Natural killer cell (primary cell): ENCODE data around the gene PIK3R5. TPM values are rescaled to one million over a fixed set of nuclear protein-coding genes. Genes with fewer than 3 reads are reported as not detected.

ENCODE experiments used
- ATAC-seq, 3 donors: fragments of 150-1000 bp in 2 of 3; fragments of 200-7000 bp in 1 of 3; cut with Tn5 transposase; 1 replicate in 1 of 3; 2 replicates in 2 of 3; pipeline ENCODE4 v1.10.0; 2021; ENCODE audit warnings: mild to moderate bottlenecking in 2 of 3, moderate library complexity in 2 of 3
- DNase-seq, 2 donors: peaks; one replicate each; pipeline versions ENCODE4 v3.0.0 to v3.0.0-alpha.2; 2013 to 2021; ENCODE audit warnings: mixed read lengths in 1 of 2
- H3K27ac ChIP-seq: one replicate; pipeline ENCODE4 v1.5.1; 2013; ENCODE audit warnings: mild to moderate bottlenecking, low read length
- H3K27me3 ChIP-seq: one replicate; pipeline ENCODE4 v1.6.1; 2013; ENCODE audit warnings: low read length; ENCODE audit not compliant: control insufficient read depth, insufficient read depth
- H3K36me3 ChIP-seq: one replicate; pipeline ENCODE4 v1.6.1; 2013; ENCODE audit warnings: low read length; ENCODE audit not compliant: control insufficient read depth, insufficient read depth
- H3K4me1 ChIP-seq: one replicate; pipeline ENCODE4 v1.6.1; 2013; ENCODE audit warnings: low read length; ENCODE audit not compliant: control insufficient read depth, insufficient read depth
- H3K4me3 ChIP-seq: one replicate; pipeline ENCODE4 v1.5.1; 2013; ENCODE audit warnings: low read length
- H3K9me3 ChIP-seq: one replicate; pipeline ENCODE4 v1.6.1; 2013; ENCODE audit warnings: low read length; ENCODE audit not compliant: control insufficient read depth, insufficient read depth
- H3K27ac Mint-ChIP-seq, 2 donors: one replicate each; pipeline ENCODE4 v1.8.0; 2022; ENCODE audit warnings: mild to moderate bottlenecking in 2 of 2, mixed read lengths in 2 of 2, moderate library complexity in 1 of 2
- H3K27me3 Mint-ChIP-seq, 2 donors: one replicate each; pipeline ENCODE4 v1.8.0; 2022; ENCODE audit warnings: low read depth in 2 of 2, mixed read lengths in 2 of 2
- H3K36me3 Mint-ChIP-seq: one replicate; pipeline ENCODE4 v1.8.0; 2022; ENCODE audit warnings: mixed read lengths
- H3K4me1 Mint-ChIP-seq, 2 donors: one replicate each; pipeline ENCODE4 v1.8.0; 2022; ENCODE audit warnings: mixed read lengths in 2 of 2
- H3K4me3 Mint-ChIP-seq: one replicate; pipeline ENCODE4 v1.8.0; 2022; ENCODE audit warnings: mild to moderate bottlenecking, moderate library complexity, mixed read lengths
- H3K9me3 Mint-ChIP-seq, 2 donors: one replicate each; pipeline ENCODE4 v1.8.0; 2022; ENCODE audit warnings: mixed read lengths in 2 of 2
- WGBS: methylation state at CpG from one replicate; pipeline ENCODE4 v1.1.7; 2013; ENCODE audit warnings: missing lambda C conversion rate; ENCODE audit not compliant: insufficient coverage; 5-methylcytosine and 5-hydroxymethylcytosine counted together
- intact Hi-C: fragments of 100-400 bp; cut with micrococcal nuclease; formaldehyde crosslinking; loops from one replicate; pipeline ENCODE4 v1.14.2; 2022
- total RNA-seq, 4 donors: library from RNA; stranded (reverse); fragments of 120-200 nt in 1 of 4; gene quantifications; one replicate each; pipeline versions ENCODE4 v1.2.3 to v1.2.4, GENCODE V29; 2013 to 2022
- TF ChIP-seq, protein P1 (sequence below): fragments of 200-600 bp; IDR thresholded peaks from one replicate; pipeline ENCODE4 v1.8.0; 2022; ENCODE audit warnings: antibody characterized with exemption

The PIK3R5 gene
- total RNA-seq, 3 donors from 2014 or later (not counting 1 experiment from before 2014, with no cell fraction given), result 254 to 364 (median 348) TPM

DNA sequence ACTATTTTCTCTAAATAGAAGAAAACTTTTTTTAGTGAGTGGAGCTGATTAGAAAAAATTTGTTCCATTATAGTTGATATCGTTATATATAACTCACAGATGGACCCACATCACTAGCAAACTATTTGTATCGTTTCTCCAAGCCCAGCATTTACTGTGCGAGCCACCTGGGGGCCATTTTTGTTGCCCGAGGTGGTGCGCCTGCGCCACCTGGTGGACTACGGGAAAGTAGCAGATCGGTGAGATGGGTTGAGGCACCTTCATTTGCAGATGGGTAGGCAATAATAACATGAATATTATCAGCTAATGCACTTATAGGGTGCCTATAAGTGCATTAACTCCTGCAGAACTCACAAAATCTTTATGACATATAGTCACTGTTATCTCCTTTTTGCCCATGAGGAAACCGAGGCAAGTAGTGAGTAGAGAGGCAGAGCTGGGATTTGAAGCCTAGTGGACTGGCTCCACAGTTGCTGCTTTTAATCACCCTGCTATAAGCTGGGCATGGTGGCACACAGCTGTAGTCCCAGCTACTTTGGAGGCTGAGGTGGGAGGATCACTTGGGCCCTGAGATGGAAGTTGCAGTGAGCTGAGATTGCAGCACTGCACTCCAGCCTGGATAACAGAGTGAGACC is 32.6 kb upstream of the PIK3R5 start:
- no peaks in the 10 kb centered on the region for H3K36me3 Mint-ChIP-seq
- H3K36me3 ChIP-seq, result no peaks in the 10 kb centered on the region
- H3K27ac Mint-ChIP-seq, result no peak overlapping the region
- ATAC-seq (peak; percentile 84 to 92 (median 85)), DNase-seq (peak; percentile 79 to 91)
- H3K4me1 Mint-ChIP-seq, result peaks cover 5 to 13% of the 10 kb centered on the region in 2 donors
- no peak overlapping the region for H3K4me3 ChIP-seq
- H3K4me1 ChIP-seq, result peaks cover 4% of the 10 kb centered on the region
- peaks cover 27 to 28% of the 10 kb centered on the region in 2 donors for H3K27me3 Mint-ChIP-seq
- TF ChIP-seq, protein P1, sequence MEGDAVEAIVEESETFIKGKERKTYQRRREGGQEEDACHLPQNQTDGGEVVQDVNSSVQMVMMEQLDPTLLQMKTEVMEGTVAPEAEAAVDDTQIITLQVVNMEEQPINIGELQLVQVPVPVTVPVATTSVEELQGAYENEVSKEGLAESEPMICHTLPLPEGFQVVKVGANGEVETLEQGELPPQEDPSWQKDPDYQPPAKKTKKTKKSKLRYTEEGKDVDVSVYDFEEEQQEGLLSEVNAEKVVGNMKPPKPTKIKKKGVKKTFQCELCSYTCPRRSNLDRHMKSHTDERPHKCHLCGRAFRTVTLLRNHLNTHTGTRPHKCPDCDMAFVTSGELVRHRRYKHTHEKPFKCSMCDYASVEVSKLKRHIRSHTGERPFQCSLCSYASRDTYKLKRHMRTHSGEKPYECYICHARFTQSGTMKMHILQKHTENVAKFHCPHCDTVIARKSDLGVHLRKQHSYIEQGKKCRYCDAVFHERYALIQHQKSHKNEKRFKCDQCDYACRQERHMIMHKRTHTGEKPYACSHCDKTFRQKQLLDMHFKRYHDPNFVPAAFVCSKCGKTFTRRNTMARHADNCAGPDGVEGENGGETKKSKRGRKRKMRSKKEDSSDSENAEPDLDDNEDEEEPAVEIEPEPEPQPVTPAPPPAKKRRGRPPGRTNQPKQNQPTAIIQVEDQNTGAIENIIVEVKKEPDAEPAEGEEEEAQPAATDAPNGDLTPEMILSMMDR, result peak; percentile 100
- H3K27ac ChIP-seq, result no peak overlapping the region
- 6% methylated on average over 8 of the region's 9 CpGs for WGBS
- no peaks in the 10 kb centered on the region for H3K9me3 Mint-ChIP-seq
- peaks cover 5% of the 10 kb centered on the region for H3K27me3 ChIP-seq
- no peaks in the 10 kb centered on the region for H3K9me3 ChIP-seq
- intact Hi-C loops, result loop anchor here (1.0 kb wide), 1 partner anchor 93 kb away; no protein-coding TSS in a partner anchor
- no peak overlapping the region for H3K4me3 Mint-ChIP-seq

DNA sequence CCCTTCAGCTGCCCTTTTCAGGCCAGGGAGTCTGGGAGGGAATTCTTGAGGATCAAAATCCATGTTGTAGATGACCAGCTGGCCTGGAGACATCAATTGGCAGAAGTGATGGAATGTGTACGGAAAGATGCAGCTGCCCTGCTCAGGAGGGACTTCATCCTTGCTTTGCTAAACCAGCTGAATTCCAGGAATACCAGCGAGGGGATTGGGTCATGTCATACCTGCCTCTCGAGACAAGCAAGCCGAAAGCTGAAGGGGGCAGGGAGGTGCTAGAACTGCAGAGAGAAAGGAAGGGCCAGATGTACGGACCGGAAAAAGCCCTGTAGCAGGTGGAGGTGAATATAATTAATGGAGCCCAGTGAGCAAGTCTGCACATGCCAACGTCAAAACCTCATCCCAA is 30.2 kb upstream of the PIK3R5 start:
- 95% methylated on average over 7 of the region's 7 CpGs for WGBS
- H3K9me3 ChIP-seq, result no peaks in the 10 kb centered on the region
- no peaks in the 10 kb centered on the region for H3K36me3 Mint-ChIP-seq
- H3K27ac ChIP-seq, result no peak overlapping the region
- intact Hi-C loops, result no loop called here
- no peak overlapping the region for H3K4me3 ChIP-seq
- TF ChIP-seq, protein P1, result no peak
- DNase-seq, result no peak
- no peak for ATAC-seq
- H3K4me3 Mint-ChIP-seq, result no peak overlapping the region
- peaks cover 6% of the 10 kb centered on the region for H3K4me1 ChIP-seq
- no peaks in the 10 kb centered on the region for H3K9me3 Mint-ChIP-seq
- H3K27me3 Mint-ChIP-seq, result peaks cover 9 to 16% of the 10 kb centered on the region in 2 donors
- peaks cover 0 to 12% of the 10 kb centered on the region in 2 donors for H3K4me1 Mint-ChIP-seq
- H3K27me3 ChIP-seq, result no peaks in the 10 kb centered on the region
- no peaks in the 10 kb centered on the region for H3K36me3 ChIP-seq
- H3K27ac Mint-ChIP-seq, result no peak overlapping the region

DNA sequence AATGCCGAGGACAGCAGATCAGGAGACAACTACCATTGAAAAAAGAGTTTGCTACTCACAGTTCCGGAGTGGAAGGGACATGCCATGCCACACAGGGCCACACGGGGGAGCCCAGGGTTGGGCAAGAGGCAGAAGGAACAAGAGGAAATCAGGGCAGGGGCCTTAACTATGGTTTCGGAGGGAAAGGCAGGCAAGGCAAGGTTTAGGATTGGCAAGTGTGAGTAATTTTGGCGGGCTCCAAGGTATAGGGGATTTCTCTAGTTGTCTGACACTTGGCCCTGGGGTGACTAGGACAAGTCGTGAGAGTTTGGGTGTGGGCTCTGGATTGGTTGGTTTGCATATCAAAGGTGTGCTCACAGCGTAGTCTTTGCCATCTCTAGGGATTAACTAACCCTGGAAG is 28.8 kb upstream of the PIK3R5 start:
- H3K27ac Mint-ChIP-seq, result no peak overlapping the region

More for the DNA sequence above, 28.8 kb upstream of the PIK3R5 start:
- TF ChIP-seq, protein P1, result peak; percentile 47
- DNase-seq, result peak in 1 of 2 donors; percentile 50
- Mint-ChIP-seq H3K27me3 (peaks cover 0 to 7% of the 10 kb centered on the region in 2 donors), H3K36me3 (no peaks in the 10 kb centered on the region), H3K4me1 (peaks cover 0 to 12% of the 10 kb centered on the region in 2 donors), H3K9me3 (no peaks in the 10 kb centered on the region), H3K4me3 (no peak overlapping the region)
- Histone ChIP-seq H3K4me3 (no peak overlapping the region), H3K27ac (no peak overlapping the region), H3K36me3 (no peaks in the 10 kb centered on the region), H3K9me3 (no peaks in the 10 kb centered on the region), H3K27me3 (no peaks in the 10 kb centered on the region), H3K4me1 (peaks cover 6% of the 10 kb centered on the region)
- intact Hi-C loops, result no loop called here
- ATAC-seq, result peak; percentile 56 to 73 (median 70)
- WGBS, result 70% methylated on average over 7 of the region's 7 CpGs
